ENCODE data around the gene LARGE1. TPM values are rescaled to one million over a fixed set of nuclear protein-coding genes. Genes with fewer than 3 reads are reported as not detected.

Gene LARGE1
- total and polyA plus RNA-seq, 2 donors (not counting 1 experiment from before 2014, with no cell fraction given) = 14.1 to 19.2 TPM

DNA sequence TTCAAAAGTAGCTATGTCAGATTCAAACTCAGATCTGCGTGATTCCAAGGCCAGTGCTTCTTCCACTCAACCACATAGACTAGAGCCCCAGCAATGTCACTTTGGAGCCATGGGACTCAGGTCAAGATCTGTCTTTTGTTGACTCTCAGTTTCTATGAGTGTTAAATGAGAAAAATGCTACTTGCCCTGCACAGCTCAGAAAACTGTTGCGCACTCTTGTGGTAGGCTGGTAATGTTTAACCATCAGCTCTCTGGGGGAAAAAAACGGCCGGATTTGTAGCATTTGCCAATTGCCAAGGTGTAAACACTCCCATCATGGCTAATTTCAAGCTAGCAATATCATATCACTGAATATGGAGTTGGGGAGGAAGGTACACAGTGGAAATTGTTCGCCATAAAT is 534.0 kb downstream of the LARGE1 start:
- TF ChIP-seq, protein P1, sequence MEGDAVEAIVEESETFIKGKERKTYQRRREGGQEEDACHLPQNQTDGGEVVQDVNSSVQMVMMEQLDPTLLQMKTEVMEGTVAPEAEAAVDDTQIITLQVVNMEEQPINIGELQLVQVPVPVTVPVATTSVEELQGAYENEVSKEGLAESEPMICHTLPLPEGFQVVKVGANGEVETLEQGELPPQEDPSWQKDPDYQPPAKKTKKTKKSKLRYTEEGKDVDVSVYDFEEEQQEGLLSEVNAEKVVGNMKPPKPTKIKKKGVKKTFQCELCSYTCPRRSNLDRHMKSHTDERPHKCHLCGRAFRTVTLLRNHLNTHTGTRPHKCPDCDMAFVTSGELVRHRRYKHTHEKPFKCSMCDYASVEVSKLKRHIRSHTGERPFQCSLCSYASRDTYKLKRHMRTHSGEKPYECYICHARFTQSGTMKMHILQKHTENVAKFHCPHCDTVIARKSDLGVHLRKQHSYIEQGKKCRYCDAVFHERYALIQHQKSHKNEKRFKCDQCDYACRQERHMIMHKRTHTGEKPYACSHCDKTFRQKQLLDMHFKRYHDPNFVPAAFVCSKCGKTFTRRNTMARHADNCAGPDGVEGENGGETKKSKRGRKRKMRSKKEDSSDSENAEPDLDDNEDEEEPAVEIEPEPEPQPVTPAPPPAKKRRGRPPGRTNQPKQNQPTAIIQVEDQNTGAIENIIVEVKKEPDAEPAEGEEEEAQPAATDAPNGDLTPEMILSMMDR (conservative IDR thresholded peaks at IDR 0.05 in 1 of 2, IDR thresholded peaks at IDR 0.05 in 1 of 2; ENCODE audit: low read depth in 1 of 2, low read length in 2 of 2) = no peak
- TF ChIP-seq EZH2 (IDR thresholded peaks at IDR 0.05; ENCODE audit: low read length, missing control alignments) = no peak
- no peaks in the 10 kb centered on the region for H4K20me1 ChIP-seq (ENCODE audit: control insufficient read depth, extremely low read depth, insufficient read depth, low read length)
- no peak for DNase-seq (ENCODE audit: low read depth in 2 of 2)
- H3K27ac ChIP-seq (ENCODE audit: insufficient read depth, low read length) = no peak overlapping the region
- no peaks in the 10 kb centered on the region for H3K36me3 ChIP-seq (ENCODE audit: control insufficient read depth, insufficient read depth, low read length)
- H3K27me3 ChIP-seq (ENCODE audit: control insufficient read depth, insufficient read depth, low read length) = no peaks in the 10 kb centered on the region
- no peak overlapping the region for H3K4me3 ChIP-seq (replicated peaks in 1 of 4; ENCODE audit: control extremely low read depth in 1 of 4, insufficient read depth in 1 of 4, low read depth in 3 of 4, low read length in 4 of 4)
- H3K9me3 ChIP-seq (ENCODE audit: control insufficient read depth, insufficient read depth, low read depth, low read length) = no peaks in the 10 kb centered on the region
- no peak overlapping the region for H3K4me2 ChIP-seq (ENCODE audit: extremely low read depth, insufficient read depth, low read length)
- no peak overlapping the region for H3K9ac ChIP-seq (ENCODE audit: insufficient read depth, low read length)
- no peaks in the 10 kb centered on the region for H3K4me1 ChIP-seq (ENCODE audit: control insufficient read depth, extremely low read depth, insufficient read depth, low read length)
- no peak overlapping the region for H2AFZ ChIP-seq (ENCODE audit: low read length)
- no peaks in the 10 kb centered on the region for H3K79me2 ChIP-seq (ENCODE audit: control insufficient read depth, insufficient read depth, low read length)

DNA sequence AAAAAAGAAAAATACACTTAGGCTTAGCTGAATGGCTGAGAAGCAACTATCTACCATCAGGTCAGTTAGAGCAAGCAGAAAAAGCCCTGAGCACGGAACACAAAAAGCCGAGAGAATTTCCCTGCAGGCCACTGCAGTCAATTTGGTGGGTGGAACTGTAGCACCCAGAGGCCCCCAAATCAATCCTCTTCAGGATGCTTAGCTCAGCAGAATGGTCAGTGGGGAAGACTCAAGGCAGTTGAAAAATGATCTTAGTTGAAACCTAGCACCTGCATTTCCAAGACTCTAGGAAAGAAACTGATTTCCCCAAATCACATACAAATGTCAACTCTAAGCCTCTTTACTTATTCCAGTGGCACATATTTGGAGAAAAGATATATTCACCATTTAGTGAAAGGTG is 534.7 kb downstream of the LARGE1 start:
- Histone ChIP-seq H3K27ac (ENCODE audit: insufficient read depth, low read length) (no peak overlapping the region), H3K9me3 (ENCODE audit: control insufficient read depth, insufficient read depth, low read depth, low read length) (no peaks in the 10 kb centered on the region)
- TF ChIP-seq, protein P1 (conservative IDR thresholded peaks at IDR 0.05 in 1 of 2, IDR thresholded peaks at IDR 0.05 in 1 of 2; ENCODE audit: low read depth in 1 of 2, low read length in 2 of 2) = no peak
- TF ChIP-seq EZH2 (IDR thresholded peaks at IDR 0.05; ENCODE audit: low read length, missing control alignments) = no peak

DNA sequence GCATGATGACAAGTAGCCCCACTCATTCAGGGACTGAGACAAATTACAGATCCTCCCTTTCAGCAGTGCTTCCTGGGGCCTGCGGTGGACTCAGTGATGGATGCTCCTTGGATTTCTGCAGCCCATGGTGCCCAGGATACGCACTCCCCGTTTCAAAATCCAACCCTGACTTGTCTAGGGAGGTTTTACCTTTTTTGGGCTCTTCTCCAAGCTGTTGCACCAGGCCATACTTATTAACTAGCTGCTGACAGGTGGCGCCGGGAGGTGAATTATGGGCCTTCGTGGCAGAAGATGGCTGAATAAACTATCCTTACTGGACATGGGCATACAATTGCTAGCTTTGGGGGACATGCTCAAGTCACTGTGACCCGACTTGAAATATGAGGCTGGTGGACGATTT is 537.8 kb downstream of the LARGE1 start:
- Histone ChIP-seq H4K20me1 (ENCODE audit: control insufficient read depth, extremely low read depth, insufficient read depth, low read length) (no peaks in the 10 kb centered on the region), H3K27me3 (ENCODE audit: control insufficient read depth, insufficient read depth, low read length) (no peaks in the 10 kb centered on the region), H3K9me3 (ENCODE audit: control insufficient read depth, insufficient read depth, low read depth, low read length) (no peaks in the 10 kb centered on the region), H2AFZ (ENCODE audit: low read length) (no peak overlapping the region), H3K4me3 (replicated peaks in 1 of 4; ENCODE audit: control extremely low read depth in 1 of 4, insufficient read depth in 1 of 4, low read depth in 3 of 4, low read length in 4 of 4) (no peak overlapping the region), H3K79me2 (ENCODE audit: control insufficient read depth, insufficient read depth, low read length) (no peaks in the 10 kb centered on the region), H3K9ac (ENCODE audit: insufficient read depth, low read length) (no peak overlapping the region), H3K4me1 (ENCODE audit: control insufficient read depth, extremely low read depth, insufficient read depth, low read length) (no peaks in the 10 kb centered on the region), H3K36me3 (ENCODE audit: control insufficient read depth, insufficient read depth, low read length) (no peaks in the 10 kb centered on the region), H3K27ac (ENCODE audit: insufficient read depth, low read length) (no peak overlapping the region), H3K4me2 (ENCODE audit: extremely low read depth, insufficient read depth, low read length) (no peak overlapping the region)
- no peak for DNase-seq (ENCODE audit: low read depth in 2 of 2)
- TF ChIP-seq EZH2 (IDR thresholded peaks at IDR 0.05; ENCODE audit: low read length, missing control alignments) = no peak
- TF ChIP-seq, protein P1 (conservative IDR thresholded peaks at IDR 0.05 in 1 of 2, IDR thresholded peaks at IDR 0.05 in 1 of 2; ENCODE audit: low read depth in 1 of 2, low read length in 2 of 2) = no peak

More for the DNA sequence above, 534.7 kb downstream of the LARGE1 start:
- H4K20me1 ChIP-seq (ENCODE audit: control insufficient read depth, extremely low read depth, insufficient read depth, low read length) = no peaks in the 10 kb centered on the region
- H3K79me2 ChIP-seq (ENCODE audit: control insufficient read depth, insufficient read depth, low read length) = no peaks in the 10 kb centered on the region
- H3K4me1 ChIP-seq (ENCODE audit: control insufficient read depth, extremely low read depth, insufficient read depth, low read length) = no peaks in the 10 kb centered on the region
- H3K4me3 ChIP-seq (replicated peaks in 1 of 4; ENCODE audit: control extremely low read depth in 1 of 4, insufficient read depth in 1 of 4, low read depth in 3 of 4, low read length in 4 of 4) = no peak overlapping the region
- H2AFZ ChIP-seq (ENCODE audit: low read length) = no peak overlapping the region
- no peak overlapping the region for H3K4me2 ChIP-seq (ENCODE audit: extremely low read depth, insufficient read depth, low read length)
- no peak for DNase-seq (ENCODE audit: low read depth in 2 of 2)
- H3K27me3 ChIP-seq (ENCODE audit: control insufficient read depth, insufficient read depth, low read length) = no peaks in the 10 kb centered on the region
- no peaks in the 10 kb centered on the region for H3K36me3 ChIP-seq (ENCODE audit: control insufficient read depth, insufficient read depth, low read length)
- H3K9ac ChIP-seq (ENCODE audit: insufficient read depth, low read length) = no peak overlapping the region

Measured in fibroblast of lung (primary cell).